GM19239 (cell line): ENCODE data around the gene RAB36.
A peak's percentile ranks its signal among the peaks of the same experiment; 100 is the strongest.

Source experiments
- DNase-seq: peaks from one replicate; pipeline ENCODE4 v3.0.0; 2011; ENCODE audit warnings: low spot score; ENCODE audit not compliant: insufficient read length
- FAIRE-seq: peaks from 2 replicates; lab custom pipeline; 2011; peaks lifted over from hg19 to GRCh38; lab: Jason Lieb, UNC

RAB36 gene

DNA sequence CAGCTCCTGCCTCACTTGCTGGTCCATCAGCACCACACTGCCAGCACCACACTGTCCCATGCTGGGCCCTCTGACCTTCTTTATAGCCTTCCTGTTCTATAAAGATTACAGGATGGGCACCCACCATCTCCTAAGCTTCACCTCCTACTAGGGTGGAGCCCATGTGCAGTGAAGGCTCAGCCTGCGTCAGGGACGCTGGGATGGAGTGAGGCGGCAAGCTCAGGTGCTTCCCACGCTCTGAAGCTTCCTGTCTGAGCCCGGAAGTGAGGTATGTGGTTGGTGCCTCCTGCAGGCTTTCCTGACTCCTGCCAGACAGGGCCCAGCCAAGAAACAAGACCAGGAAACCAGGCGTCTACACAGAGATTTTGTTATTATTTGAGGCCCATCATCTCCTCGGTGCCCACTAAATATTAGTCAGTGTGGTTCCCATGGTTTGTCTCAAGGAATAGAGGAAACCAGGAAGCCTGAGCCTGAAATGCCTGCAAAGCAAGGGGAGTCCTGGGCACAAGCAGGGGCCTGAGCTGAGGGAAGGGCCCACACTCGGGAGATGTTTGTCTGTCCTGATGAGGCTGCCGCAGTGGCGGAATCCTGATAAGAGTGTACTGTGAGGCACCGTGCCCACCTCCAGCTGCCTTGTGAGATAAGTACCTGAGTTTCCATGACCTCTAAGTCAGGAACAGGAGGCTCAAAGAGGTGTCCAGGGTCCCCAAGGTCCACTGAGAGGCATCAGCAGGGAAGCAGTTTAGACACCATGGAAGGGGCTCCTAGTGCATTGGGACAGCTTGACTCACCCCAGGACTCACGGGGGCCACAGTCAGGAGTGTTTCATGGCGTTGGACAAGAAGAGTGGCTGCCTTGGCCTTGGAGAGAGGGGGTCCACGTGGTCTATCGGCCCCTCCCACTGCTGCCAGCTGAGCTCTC lies 25.5 kb upstream of the RAB36 start:
- no peak for FAIRE-seq
- peak; percentile 61 for DNase-seq

DNA sequence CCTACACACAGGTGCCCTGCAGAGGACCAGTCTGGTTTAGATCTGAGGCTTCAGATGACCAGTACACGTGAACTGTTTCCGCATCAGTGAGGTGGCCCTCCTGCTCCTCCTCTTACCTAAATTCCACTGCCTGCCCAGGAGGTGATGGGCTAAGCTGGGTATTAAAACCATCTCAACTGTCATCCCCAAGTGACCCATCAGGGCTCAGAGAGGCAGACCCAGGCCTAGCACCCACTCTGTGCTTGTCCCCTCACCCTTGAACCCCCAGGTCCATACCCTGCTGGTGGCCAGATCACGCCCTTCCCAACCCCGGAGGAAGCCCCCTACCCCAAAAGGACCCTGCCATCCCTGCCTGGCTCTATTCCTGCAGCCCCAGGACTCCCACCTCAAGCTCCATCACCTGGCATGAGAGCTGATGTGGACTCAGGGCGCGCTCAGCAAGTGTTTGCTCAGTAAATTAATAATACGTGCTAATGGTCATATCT lies 24.8 kb upstream of the RAB36 start:
- DNase-seq: no peak
- FAIRE-seq: no peak

DNA sequence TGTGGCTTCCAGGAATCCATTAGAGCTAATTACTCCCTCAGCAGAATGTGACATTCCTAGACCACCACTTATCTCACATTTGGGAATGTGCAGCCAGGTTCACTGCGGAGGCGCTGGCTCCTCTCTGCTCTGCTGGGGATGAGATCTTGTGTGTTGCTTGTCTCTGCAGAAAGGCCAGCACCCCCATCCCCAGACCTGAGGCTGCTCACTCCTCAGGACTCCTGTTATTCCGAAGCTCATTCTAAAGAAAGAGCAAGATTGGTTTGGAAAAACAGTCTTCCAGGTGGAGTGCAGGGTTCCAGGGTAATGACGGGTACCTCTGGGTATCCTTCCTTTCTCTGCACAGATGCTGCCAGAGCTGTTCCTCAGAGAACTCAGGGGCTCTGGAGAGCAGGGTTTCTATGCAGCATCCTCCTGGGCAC lies 24.3 kb upstream of the RAB36 start:
- FAIRE-seq: no peak

DNA sequence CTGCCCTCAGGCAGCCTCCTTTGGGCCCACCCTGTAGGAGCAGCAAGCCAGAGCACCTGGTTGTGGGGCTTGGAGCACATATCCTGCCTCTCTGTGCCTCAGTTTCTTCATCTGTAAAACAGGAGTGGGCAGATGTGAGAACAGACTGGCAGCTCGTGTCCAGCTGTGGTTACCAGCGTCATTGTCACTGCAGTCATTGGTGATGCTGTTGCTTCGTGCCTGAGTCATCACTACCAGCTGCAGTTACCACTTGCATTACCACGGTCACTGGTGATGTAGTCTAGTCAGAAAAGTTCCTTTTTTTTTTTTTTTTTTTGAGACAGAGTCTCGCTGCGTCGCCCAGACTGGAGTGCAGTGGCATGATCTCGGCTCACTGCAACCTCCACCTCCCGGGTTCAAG lies 23.9 kb upstream of the RAB36 start:
- no peak for DNase-seq
- FAIRE-seq: no peak

More for the DNA sequence above, 24.3 kb upstream of the RAB36 start:
- no peak for DNase-seq

- DNase-seq (no peak), FAIRE-seq (no peak)
These were observed 22.9 kb upstream of the RAB36 start for GRCh38 chr22:23122216-23122957.

DNA sequence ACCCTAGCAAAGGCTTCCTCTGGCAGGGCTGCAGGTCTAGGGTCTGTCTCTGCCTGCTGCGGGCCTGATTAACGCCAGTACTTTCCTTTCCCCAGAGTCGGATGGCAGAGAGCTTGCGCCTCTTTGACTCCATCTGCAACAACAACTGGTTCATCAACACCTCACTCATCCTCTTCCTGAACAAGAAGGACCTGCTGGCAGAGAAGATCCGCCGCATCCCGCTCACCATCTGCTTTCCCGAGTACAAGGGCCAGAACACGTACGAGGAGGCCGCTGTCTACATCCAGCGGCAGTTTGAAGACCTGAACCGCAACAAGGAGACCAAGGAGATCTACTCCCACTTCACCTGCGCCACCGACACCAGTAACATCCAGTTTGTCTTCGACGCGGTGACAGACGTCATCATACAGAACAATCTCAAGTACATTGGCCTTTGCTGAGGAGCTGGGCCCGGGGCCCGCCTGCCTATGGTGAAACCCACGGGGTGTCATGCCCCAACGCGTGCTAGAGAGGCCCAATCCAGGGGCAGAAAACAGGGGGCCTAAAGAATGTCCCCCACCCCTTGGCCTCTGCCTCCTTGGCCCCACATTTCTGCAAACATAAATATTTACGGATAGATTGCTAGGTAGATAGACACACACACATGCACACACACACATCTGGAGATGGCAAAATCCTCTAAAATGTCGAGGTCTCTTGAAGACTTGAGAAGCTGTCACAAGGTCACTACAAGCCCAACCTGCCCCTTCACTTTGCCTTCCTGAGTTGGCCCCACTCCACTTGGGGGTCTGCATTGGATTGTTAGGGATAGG lies 22.1 kb upstream of the RAB36 start:
- no peak for DNase-seq
- FAIRE-seq: no peak

GRCh38 chr22:23123804-23124254 lies 21.4 kb upstream of the RAB36 start:
- DNase-seq: no peak
- no peak for FAIRE-seq

- no peak for FAIRE-seq
- no peak for DNase-seq
These were observed 20.4 kb upstream of the RAB36 start for GRCh38 chr22:23124611-23125511.

GRCh38 chr22:23125512-23126103 lies 19.7 kb upstream of the RAB36 start:
- no peak for FAIRE-seq
- no peak for DNase-seq

GRCh38 chr22:23126165-23127054 lies 18.9 kb upstream of the RAB36 start:
- no peak for DNase-seq

GRCh38 chr22:23127055-23127756 lies 18.1 kb upstream of the RAB36 start:
- no peak for DNase-seq
- FAIRE-seq: no peak

More at GRCh38 chr22:23126165-23127054, 18.9 kb upstream of the RAB36 start:
- no peak for FAIRE-seq

GRCh38 chr22:23127788-23128187 lies 17.5 kb upstream of the RAB36 start:
- FAIRE-seq (no peak), DNase-seq (no peak)

DNA sequence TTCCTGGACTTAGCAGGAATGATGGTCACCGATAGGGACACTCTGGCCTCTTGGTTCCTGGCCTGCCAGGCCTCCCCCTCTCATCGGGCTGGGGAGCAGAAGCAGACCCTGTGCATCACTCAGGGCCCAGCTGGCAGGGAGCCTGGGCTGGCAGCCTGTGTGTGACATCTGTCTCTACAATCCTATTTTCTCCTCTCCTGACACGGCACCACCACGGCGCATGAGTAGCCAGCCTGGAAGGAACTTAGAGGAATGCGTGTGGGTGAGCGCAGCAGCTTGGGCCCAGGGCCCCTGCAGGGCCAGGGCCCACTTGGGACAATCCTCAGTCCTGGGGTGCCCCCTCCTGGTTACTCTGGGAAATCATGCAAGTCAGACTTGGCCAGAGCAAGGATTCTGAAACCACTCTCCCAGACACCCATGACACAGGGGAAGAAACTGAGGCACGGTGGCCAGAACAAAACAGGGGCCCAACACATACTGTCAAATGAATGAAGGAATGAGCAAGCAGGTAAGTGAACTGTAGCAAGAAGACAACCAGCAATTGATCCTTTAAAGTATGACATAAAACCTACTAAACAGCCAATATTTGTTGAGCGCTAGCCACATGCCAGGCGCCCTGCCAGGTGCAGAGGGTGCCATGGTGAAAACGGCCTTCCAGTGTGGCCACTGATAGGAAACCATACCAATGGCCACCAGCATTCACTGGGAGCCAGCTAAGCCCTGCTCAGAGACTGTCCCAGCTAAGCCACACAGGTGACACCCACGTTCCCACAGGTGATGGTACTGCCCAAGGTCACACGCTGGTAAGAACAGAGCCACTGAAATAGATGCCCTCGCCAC lies 16.8 kb upstream of the RAB36 start:
- peak; percentile 64 for DNase-seq
- peak; percentile 90 for FAIRE-seq

- no peak for DNase-seq
- FAIRE-seq: no peak
These were observed 16.1 kb upstream of the RAB36 start for GRCh38 chr22:23129149-23129548.

DNA sequence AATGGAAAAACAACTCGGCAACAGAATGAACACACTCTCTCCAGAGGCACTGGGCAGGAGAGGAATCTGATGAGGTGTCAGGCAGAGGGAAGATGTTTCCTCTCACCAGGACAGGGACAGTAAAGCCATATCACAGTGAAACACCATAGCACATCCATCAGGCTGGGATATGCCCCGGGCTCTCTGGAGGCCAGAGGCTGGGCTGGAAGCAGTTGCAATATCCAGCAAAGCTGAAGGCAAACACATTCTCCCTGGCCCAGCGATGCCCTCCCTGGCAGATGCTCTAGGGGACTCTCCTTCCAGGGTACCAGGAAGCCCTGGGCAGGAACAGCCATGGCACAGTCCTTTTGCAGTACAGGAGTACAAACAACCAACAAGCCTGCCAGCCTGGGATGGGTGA lies 14.6 kb upstream of the RAB36 start:
- DNase-seq: no peak
- no peak for FAIRE-seq

DNA sequence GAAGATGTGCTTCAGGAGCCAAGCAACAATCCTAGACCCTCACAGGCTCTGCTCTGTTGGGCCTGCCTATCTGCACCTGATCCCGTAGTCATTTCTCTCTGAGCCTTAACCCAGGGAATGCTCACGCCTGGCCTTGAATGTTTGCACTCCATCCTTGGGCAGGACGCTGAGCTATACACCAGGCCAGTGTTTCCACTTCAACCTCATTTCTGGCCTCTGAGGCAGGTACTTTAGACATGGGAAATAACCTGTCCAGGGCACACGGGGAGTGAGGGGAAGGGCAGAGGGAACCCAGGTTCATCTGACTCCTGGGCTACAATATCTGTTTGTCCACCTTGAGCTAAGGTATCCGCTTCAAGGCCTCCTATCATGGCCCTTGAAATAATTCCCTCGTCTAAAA lies 13.3 kb upstream of the RAB36 start:
- FAIRE-seq: no peak
- DNase-seq: no peak
